HG03354 (cell line): Measurements from ENCODE around the gene RGPD4.

Experiments
- ATAC-seq: cut with Tn5 transposase; IDR thresholded peaks from one replicate; pipeline ENCODE4 v1.9.1; 2021; ENCODE audit warnings: mild to moderate bottlenecking; ENCODE audit not compliant: unreplicated experiment, poor library complexity, severe bottlenecking

The RGPD4 gene

GRCh38 chr2:107916696-107917370 lies 90.1 kb downstream of the RGPD4 start:
- ATAC-seq = peak; percentile 64

- no peak for ATAC-seq
These were observed 100.4 kb downstream of the RGPD4 start for GRCh38 chr2:107927034-107927534.

- no peak for ATAC-seq
These were observed 104.7 kb downstream of the RGPD4 start for GRCh38 chr2:107931412-107931811.

- ATAC-seq = no peak
These were observed 105.8 kb downstream of the RGPD4 start for GRCh38 chr2:107932488-107932887.

GRCh38 chr2:107932979-107933378 lies 106.3 kb downstream of the RGPD4 start:
- no peak for ATAC-seq

- no peak for ATAC-seq
These were observed 110.0 kb downstream of the RGPD4 start for GRCh38 chr2:107936433-107937359.
